Measurements from ENCODE around the gene GLI1.
"Not testable (repeated sequence)": the region's sequence is repeated elsewhere in the genome, so short reads cannot be mapped to it uniquely, and the experiment has no call there.

The GLI1 gene

DNA sequence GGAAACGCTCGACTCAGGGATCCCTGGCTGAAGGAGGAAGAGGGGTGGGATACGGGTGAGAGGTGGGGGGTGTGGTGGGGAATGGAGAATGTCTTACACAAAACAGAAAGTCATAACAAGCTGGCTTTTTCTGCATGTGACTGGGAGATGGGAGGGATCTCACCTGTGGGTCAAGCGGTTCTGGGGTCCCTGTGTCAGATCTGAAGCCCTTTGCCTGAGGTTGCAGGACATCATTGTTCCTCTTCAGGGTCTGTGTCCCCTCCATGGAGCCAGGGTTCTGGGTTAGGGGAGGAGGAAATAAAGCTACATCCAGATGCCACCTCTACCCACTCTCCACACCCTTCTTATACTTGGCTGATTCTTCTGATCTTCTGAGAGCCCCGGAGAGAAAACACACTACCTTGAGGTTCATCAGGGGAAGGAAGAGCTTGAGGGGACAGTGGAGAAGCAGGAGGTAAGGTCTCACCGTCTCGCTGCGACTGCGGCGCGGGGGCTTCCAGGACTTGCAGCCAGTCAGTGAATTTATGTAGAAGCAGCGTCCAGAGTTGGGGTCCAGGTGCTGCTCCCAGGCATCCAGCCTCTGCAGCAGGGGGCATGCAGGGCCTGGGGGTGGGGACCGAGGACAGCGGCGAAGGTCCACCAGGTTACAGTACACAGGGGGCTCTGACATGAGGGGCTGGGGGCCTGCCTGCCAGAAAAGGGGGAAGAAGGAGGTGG, 17.6 kb downstream of the GLI1 start:
- DNase-seq, result no peak

DNA sequence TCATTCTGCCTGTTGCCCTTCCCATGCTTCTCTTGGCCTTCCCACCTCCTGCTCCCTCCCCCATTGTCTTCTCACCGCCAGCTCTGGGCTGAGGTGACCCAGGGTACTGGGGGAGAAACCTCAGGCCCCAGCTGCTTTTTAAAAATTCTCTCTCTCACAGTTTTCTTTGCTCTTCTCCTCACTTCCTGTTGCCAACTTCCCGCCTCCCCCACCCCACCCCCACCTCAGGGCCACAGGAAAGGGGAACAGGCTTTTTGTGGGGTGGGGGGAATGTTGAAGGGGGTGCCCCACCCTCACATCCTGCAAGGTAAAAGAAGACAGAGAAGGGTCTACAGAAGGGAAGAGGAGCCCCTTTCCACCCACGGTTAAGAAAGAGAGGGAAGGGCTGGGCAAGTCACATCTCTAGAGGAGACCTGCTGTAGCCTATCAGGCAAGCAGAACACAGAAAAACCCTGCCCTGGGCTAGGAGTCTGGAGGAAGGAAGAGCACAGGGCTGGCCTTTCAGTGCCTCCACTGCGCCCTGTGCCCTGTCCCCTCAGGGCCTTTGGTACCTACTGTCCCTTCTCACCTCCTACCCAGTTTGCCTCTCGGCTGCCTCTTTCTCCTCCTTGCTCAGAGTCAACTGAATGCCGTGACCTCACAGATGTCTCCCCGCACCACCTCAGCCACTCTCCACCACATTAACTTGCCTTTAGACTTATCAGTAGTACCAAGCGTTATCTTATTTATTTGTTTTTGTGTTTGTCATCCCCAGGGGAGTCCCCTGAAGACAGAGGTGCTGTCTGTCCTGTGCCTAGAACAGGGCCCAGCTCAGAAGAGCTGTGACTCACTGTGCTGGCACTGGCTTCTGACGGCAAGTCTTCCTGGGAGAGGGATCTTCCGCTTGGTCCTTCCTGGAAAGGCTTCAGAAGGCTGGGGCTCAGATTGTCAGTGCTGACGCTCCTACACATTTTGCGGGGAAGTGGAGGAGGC, 18.4 kb downstream of the GLI1 start:
- DNase-seq, result no peak

- DNase-seq, result no peak
Measured at GRCh38 chr12:57479043-57479375, 19.4 kb downstream of the GLI1 start.

- no peak for DNase-seq
Measured at GRCh38 chr12:57479376-57480115, 20.0 kb downstream of the GLI1 start, which contains the start of gene ARHGAP9. Gene ARHGAP9 (minus strand): TSS chr12:57479866. CDS start chr12:57479406, 460 bp downstream.

- DNase-seq, result no peak
Measured at GRCh38 chr12:57481671-57482070, 22.1 kb downstream of the GLI1 start.

DNA sequence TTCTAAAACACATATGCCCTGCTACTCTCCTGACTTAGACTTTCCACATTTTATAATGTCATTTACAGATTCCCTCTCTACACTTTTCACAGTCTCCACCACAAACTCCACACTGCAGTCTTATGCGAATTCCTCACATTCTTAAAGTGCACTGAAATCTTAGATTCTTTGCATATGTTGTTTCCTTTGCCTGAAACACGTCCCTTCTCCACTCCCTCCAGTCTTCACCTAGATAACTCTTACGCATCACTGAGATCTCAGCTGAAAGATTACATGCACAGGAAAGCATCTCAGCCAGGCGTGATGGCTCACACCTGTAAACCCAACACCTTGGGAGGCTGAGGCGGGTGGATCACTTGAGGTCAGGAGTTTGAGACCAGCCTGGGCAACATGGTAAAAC, 23.9 kb downstream of the GLI1 start:
- no peak for DNase-seq

DNA sequence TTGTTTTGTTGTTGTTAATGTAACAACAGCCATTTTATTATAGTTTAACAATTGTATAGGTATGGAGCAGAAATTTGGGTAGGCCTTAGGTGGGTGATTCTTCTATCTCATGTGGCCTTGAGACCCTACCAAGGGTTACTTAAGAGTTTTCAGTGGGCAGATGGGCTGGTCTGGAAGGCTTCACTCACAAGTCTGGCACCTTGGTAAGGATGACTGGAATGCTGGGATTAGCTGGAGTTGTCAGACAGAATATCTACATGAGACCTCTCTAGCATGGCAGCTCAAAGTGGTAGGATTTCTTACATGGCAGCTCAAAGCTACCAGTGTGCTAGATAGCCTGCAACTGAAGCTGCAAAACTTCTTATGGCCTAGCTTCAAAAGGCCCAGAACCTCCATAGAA, 26.1 kb downstream of the GLI1 start:
- DNase-seq, result no peak

GRCh38 chr12:57487055-57487596, 27.5 kb downstream of the GLI1 start:
- DNase-seq, result no peak

DNA sequence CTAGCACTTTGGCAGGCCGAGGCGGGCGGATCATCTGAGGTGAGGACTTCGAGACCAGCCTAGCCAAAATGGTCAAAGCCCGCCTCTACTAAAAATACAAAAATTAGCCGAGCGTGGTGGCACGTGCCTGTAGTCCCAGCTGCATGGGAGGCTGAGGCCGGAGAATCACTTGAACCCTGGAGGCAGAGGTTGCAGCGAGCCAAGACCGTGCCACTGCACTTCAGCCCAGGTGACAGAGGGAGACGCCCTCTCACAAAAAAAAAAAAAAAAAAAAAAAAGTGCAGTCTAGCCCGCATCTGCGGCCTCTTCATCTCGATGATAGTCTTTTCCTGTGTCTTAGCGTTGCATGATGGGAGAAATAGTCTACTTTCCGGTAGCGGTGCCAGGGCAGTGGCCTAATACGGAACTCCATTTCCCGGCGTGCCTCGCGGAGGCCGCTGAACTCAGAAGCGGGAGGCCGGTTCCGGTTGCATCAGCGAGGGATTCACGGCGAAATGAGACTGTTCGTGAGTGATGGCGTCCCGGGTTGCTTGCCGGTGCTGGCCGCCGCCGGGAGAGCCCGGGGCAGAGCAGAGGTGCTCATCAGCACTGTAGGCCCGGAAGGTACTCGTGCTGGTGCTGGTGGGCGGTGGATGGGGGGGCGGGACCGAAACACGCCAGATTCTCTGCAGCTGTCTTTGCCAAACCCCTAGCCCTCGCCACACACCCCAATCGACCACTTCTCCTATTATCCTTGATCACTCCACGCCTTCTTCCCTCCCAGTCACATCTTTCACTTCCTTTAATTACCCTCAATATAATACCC, 28.2 kb downstream of the GLI1 start, which contains the start of gene MARS1:
Gene MARS1 (plus strand): TSS at position 472 of the 805 bp plus-strand sequence. CDS start 23 bp downstream, at position 495.
- DNase-seq, result peak; percentile 94

- DNase-seq, result no peak
Measured at GRCh38 chr12:57488402-57489156, 29.0 kb downstream of the GLI1 start.

GRCh38 chr12:57489157-57489641, 29.6 kb downstream of the GLI1 start:
- DNase-seq, result no peak

GRCh38 chr12:57490126-57490525, 30.5 kb downstream of the GLI1 start:
- no peak for DNase-seq

- DNase-seq, result no peak
Measured at GRCh38 chr12:57491393-57492280, 32.1 kb downstream of the GLI1 start.

GRCh38 chr12:57495051-57495701, 35.6 kb downstream of the GLI1 start:
- DNase-seq, result not testable (repeated sequence)

DNA sequence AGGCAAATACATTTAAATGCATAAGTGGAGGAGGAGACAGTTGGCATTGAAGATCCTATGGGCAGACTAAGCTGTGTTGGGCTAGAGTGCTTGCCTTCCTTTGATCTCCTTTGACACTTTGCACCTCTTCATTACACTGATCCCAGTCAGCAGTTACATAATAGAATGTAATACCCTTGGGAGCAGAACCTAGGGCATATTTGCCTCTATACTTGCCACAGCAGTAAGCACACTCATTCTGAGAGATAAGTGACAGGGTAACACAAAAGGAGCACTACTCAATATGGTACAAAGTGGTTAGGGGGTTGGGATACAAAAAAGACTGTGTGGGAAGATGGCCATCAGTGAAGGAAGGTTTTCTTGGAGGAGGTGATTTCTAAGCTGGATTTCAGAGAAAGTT, 37.2 kb downstream of the GLI1 start:
- DNase-seq, result no peak

DNA sequence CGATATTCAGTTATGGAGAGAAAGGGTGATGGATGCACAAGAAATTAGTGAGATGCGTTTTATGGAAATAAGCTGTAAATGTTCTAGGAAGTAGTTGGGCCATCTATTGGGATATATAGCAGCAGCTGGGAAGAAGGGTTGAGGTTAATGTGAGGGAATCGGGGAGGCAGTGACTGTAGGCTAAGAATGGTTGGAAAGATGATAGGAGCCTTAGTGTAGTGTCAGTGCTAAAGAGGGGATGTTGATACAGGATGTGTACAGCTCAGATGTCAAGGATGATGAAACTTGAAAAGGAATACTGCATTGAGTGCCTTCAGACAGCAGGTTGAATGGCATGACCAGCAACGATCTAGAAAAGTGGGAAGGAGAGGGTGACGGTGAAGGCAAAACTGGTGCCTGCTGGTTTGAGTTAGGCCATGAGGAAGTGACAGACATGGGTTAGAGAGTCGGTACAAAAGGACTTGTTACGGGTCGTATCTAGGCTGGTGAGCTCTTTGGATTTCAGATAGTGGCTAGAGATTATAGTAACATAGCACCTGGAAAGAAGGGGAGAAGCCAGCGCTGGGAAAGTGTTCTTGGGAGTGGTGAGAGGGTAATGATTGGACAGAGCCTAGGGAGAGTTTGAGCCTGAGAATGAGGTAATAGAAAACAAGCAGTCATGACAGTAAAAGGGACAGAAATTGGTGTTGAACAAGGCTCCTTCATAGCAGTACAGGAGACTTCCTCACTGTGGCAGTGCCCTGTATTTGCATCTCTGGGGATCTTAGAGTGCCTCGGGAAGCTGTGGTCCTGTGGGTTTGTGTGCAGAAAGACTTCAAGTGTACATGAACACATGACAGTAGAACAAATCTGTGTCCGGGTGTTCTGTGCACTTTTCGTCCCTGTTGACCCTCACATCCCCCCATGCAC, 37.9 kb downstream of the GLI1 start:
- DNase-seq, result no peak

- DNase-seq, result no peak
Measured at GRCh38 chr12:57498132-57498502, 38.5 kb downstream of the GLI1 start.

DNA sequence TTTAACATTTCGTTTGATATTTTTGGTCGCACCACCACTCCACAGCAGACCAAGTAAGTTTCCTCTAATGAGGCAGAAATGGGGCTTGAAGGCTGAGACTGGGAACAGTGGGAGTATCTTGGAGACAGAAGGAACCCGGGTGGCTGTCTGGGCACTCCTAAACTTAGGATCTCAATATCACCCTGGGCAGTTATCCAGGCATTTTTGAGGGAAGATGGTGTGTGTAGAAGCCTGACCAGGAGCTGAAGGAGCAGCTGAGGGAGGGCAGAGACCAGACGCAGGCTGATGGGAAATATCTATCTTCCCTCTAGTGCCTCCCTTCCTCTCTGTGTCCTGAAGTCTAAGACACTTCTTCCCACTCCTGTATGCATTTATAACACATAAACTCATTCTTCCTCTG, 39.0 kb downstream of the GLI1 start:
- DNase-seq, result no peak
